Neuronal stem cell (in vitro differentiated cells): ENCODE measurements around the gene MZT2A.
A peak's percentile ranks its signal among the peaks of the same experiment; 100 is the strongest.
"Not testable (repeated sequence)": the region's sequence is repeated elsewhere in the genome, so short reads cannot be mapped to it uniquely, and the experiment has no call there.

Source experiments
- DNase-seq: peaks from one replicate; pipeline ENCODE4 v3.0.0-alpha.2; 2013; ENCODE audit warnings: low spot score
- H2AFZ ChIP-seq: one replicate; pipeline ENCODE4 v1.6.1; 2013; ENCODE audit warnings: mild to moderate bottlenecking, low read length, inconsistent platforms
- H2AK5ac ChIP-seq: 2 replicates; pipeline ENCODE4 v1.6.1; 2013; ENCODE audit warnings: low read depth, mild to moderate bottlenecking, inconsistent platforms, low read length, moderate library complexity, mixed read lengths
- H2BK120ac ChIP-seq: 2 replicates; pipeline ENCODE4 v1.6.1; 2013; ENCODE audit warnings: low read depth, mild to moderate bottlenecking, inconsistent platforms, low read length, moderate library complexity, mixed read lengths
- H2BK12ac ChIP-seq: one replicate; pipeline ENCODE4 v1.6.1; 2013; ENCODE audit warnings: low read length, inconsistent platforms
- H2BK15ac ChIP-seq: 2 replicates; pipeline ENCODE4 v1.6.1; 2013; ENCODE audit warnings: mild to moderate bottlenecking, low read length, inconsistent platforms, mixed read lengths
- H2BK5ac ChIP-seq: one replicate; pipeline ENCODE4 v1.6.1; 2013; ENCODE audit warnings: inconsistent platforms, mild to moderate bottlenecking, low read length, moderate library complexity
- H3K14ac ChIP-seq: one replicate; pipeline ENCODE4 v1.6.1; 2013; ENCODE audit warnings: low read length, inconsistent platforms
- H3K18ac ChIP-seq: 2 replicates; pipeline ENCODE4 v1.6.1; 2013; ENCODE audit warnings: low read length, inconsistent platforms
- H3K23ac ChIP-seq: 2 replicates; pipeline ENCODE4 v1.6.1; 2013; ENCODE audit warnings: low read depth, mild to moderate bottlenecking, mixed read lengths, low read length, inconsistent platforms; ENCODE audit not compliant: poor library complexity
- H3K27ac ChIP-seq: replicated peaks from 3 replicates; pipeline ENCODE4 v1.5.1; 2013; ENCODE audit warnings: low read length, inconsistent platforms
- H3K27me3 ChIP-seq, 3 experiments: 2 replicates each; pipeline ENCODE4 v1.6.1; 2013; ENCODE audit warnings: low read length in 3 of 3, mild to moderate bottlenecking in 2 of 3, inconsistent platforms in 1 of 3, low read depth in 1 of 3, mixed read lengths in 1 of 3, moderate library complexity in 1 of 3; ENCODE audit not compliant: control insufficient read depth in 3 of 3, insufficient read depth in 3 of 3
- H3K36me3 ChIP-seq, 2 donors: replicated peaks in 1 of 2; 2 replicates each; pipeline ENCODE4 v1.6.1; 2013; ENCODE audit warnings: low read length in 2 of 2; ENCODE audit not compliant: control insufficient read depth in 2 of 2, insufficient read depth in 2 of 2
- H3K4ac ChIP-seq: 2 replicates; pipeline ENCODE4 v1.6.1; 2013; ENCODE audit warnings: inconsistent platforms, mild to moderate bottlenecking, low read length, moderate library complexity
- H3K4me1 ChIP-seq, 2 donors: 1 replicate in 1 of 2; 2 replicates in 1 of 2; pipeline ENCODE4 v1.6.1; 2013; ENCODE audit warnings: low read length in 2 of 2, low read depth in 1 of 2; ENCODE audit not compliant: control insufficient read depth in 2 of 2, insufficient read depth in 1 of 2
- H3K4me2 ChIP-seq: one replicate; pipeline ENCODE4 v1.6.1; 2013; ENCODE audit warnings: mild to moderate bottlenecking, low read length, inconsistent platforms; ENCODE audit not compliant: insufficient read depth, poor library complexity, severe bottlenecking
- H3K4me3 ChIP-seq, 2 donors: 2 replicates each; pipeline ENCODE4 v1.5.1; 2013; ENCODE audit warnings: low read length in 2 of 2, mild to moderate bottlenecking in 2 of 2, inconsistent platforms in 1 of 2, moderate library complexity in 1 of 2
- H3K79me1 ChIP-seq: one replicate; pipeline ENCODE4 v1.6.1; 2013; ENCODE audit warnings: low read depth, mild to moderate bottlenecking, inconsistent platforms, low read length, moderate library complexity
- H3K9ac ChIP-seq: one replicate; pipeline ENCODE4 v1.6.1; 2013; ENCODE audit warnings: mild to moderate bottlenecking, low read depth, low read length, inconsistent platforms; ENCODE audit not compliant: poor library complexity
- H3K9me3 ChIP-seq, 2 donors: replicated peaks in 1 of 2; 2 replicates each; pipeline versions ENCODE3 to v1.6.1; 2013; ENCODE audit warnings: low read length in 2 of 2, mild to moderate bottlenecking in 2 of 2, inconsistent platforms in 1 of 2, low read depth in 1 of 2, mixed read lengths in 1 of 2, moderate library complexity in 1 of 2; ENCODE audit not compliant: control insufficient read depth in 2 of 2, insufficient read depth in 1 of 2
- H4K8ac ChIP-seq: one replicate; pipeline ENCODE4 v1.6.1; 2013; ENCODE audit warnings: low read depth, mild to moderate bottlenecking, inconsistent platforms, low read length, moderate library complexity
- H4K91ac ChIP-seq: one replicate; pipeline ENCODE4 v1.6.1; 2013; ENCODE audit warnings: low read length, low read depth, mild to moderate bottlenecking, inconsistent platforms; ENCODE audit not compliant: poor library complexity
- WGBS, 2 donors: extraction: QIAGEN DNeasy Blood & Tissue Kit; methylation state at CpG; one replicate each; pipeline ENCODE4 v1.1.7; 2013; ENCODE audit warnings: missing lambda C conversion rate in 2 of 2, mixed read lengths in 1 of 2; ENCODE audit not compliant: insufficient read length in 2 of 2, insufficient replicate concordance in 1 of 2; ENCODE audit errors: extremely low coverage in 2 of 2; 5-methylcytosine and 5-hydroxymethylcytosine counted together

The MZT2A gene

DNA sequence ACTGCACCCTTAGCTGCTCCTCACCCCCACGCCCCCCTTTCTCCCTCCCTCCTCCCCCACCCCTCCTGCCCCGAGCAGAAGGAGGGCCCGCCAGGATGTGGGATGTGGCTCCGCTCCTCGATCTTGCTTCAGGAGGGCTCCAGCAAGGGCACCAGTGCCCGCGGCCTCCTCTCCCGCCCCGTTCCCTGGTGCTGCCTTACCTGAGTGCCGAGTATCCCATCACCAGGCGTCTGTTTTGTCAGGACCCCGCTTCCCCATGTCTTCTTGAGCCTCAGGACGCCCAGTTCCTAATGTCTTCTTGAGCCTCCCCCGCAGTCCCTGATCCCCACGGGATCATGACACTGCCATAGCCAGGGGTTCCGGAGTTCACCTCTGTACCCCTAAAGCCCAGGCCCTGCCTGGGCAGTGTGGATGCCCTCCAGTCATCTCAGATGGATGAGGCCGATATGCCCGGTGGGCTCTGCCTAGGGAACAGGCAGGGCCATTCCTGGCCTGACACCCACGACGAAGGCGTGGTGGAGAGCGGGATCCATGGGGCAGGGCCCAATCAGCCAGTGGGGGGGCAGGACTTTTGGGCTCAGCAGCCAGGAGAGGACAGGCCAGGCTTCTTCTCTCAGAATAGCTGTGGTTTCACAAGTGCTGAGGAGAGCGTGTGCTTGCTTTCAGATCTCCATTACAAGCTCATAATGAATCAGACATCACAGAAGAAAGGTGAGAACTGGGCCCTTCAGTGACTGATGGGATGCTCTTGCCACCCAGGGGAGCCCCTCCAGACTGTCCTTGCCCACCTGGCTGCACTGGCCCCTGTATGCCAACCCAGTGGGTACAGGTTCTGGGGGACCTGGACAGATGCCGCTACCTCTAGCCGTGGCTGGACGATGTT is 37.0 kb upstream of the MZT2A start:
- H3K9ac ChIP-seq: peak overlapping the region; percentile 70
- not testable (repeated sequence) for H3K27ac ChIP-seq, H2BK5ac ChIP-seq, H3K4me3 ChIP-seq, H3K27me3 ChIP-seq, H4K8ac ChIP-seq, H3K9me3 ChIP-seq, H3K18ac ChIP-seq, H2BK12ac ChIP-seq, H3K36me3 ChIP-seq, DNase-seq, H3K4me1 ChIP-seq, H3K79me1 ChIP-seq, H2BK120ac ChIP-seq, H2AFZ ChIP-seq, H3K23ac ChIP-seq
- peak overlapping the region; percentile 94 for H3K14ac ChIP-seq
- H2BK15ac ChIP-seq: peak overlapping the region; percentile 67
- peak overlapping the region; percentile 18 for H3K4me2 ChIP-seq
- peak overlapping the region; percentile 72 for H4K91ac ChIP-seq
- WGBS, 2 donors: no CpG with 5 or more reads among the region's 26 CpGs
- peak overlapping the region; percentile 86 for H2AK5ac ChIP-seq
- H3K4ac ChIP-seq: peak overlapping the region; percentile 37

DNA sequence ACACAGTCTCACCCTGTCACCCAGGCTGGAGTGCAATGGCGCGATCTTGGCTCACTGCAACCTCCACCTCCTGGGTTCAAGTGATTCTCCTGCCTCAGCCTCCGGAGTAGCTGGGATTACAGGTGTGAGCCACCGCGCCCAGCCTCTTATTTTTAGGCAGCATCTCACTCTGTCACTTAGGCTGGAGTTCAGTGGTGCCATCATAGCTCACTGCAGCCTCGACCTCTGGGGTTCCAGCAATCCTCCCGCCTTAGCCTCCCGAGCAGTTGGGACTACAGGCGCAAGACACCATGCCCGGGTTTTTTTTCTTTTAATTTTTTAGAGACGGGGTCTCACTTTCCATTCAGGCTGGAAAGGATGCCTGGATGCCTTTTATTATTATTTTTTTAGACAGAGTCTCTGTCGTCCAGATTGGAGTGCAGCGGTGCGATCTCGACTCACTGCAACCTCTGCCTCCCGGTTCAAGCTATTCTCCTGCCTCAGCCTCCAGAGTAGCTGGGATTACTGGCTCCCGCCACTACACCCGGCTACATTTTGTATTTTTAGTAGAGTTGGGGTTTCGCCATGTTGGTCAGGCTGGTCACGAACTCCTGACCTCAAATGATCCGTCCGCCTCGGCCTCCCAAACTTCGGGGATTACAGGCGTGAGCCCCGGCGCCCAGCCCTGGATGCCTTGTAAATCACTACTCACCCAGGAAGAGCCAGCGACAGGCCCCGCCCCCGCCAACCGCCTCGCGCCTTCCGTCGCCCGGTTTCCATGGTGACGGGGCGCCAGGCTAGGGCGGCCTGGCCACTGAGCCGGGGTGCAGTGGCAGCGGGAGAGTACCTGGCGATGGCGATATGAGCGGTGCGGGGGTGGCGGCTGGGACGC is 35.2 kb upstream of the MZT2A start, which contains the start of gene CCDC74A:
CCDC74A (plus strand) TSS at position 758 of the 871 bp plus-strand sequence; CDS start at position 841, 83 bp downstream.
- H3K23ac ChIP-seq, H3K36me3 ChIP-seq: not testable (repeated sequence)
- peak within 1 kb of the TSS; percentile 41 to 75 for H3K4me3 ChIP-seq

GRCh38 chr2:131525256-131525655 is 33.1 kb upstream of the MZT2A start:
- DNase-seq, H3K4me3 ChIP-seq, H3K9ac ChIP-seq, H2BK15ac ChIP-seq, H3K9me3 ChIP-seq, H3K14ac ChIP-seq, H3K4me1 ChIP-seq, H3K18ac ChIP-seq, H4K8ac ChIP-seq, H2AK5ac ChIP-seq, H2BK120ac ChIP-seq, H3K79me1 ChIP-seq, H4K91ac ChIP-seq, H2AFZ ChIP-seq, H3K27ac ChIP-seq, H3K23ac ChIP-seq, H2BK5ac ChIP-seq, H3K27me3 ChIP-seq, H3K4me2 ChIP-seq, H3K4ac ChIP-seq, H2BK12ac ChIP-seq: not testable (repeated sequence)
- no CpG with 5 or more reads among the region's 2 CpGs for WGBS, 2 donors
- peaks cover 2 to 14% of the 10 kb centered on the region in 2 donors for H3K36me3 ChIP-seq

More for the DNA sequence above, 35.2 kb upstream of the MZT2A start, which contains the start of gene CCDC74A:
- H2BK15ac ChIP-seq, H2BK12ac ChIP-seq, H3K9me3 ChIP-seq, H2BK5ac ChIP-seq, H3K18ac ChIP-seq, H4K8ac ChIP-seq, H3K4ac ChIP-seq, H3K14ac ChIP-seq, H3K79me1 ChIP-seq, H2BK120ac ChIP-seq, H3K9ac ChIP-seq, H3K27me3 ChIP-seq, H2AK5ac ChIP-seq, H3K27ac ChIP-seq, H3K4me1 ChIP-seq, H4K91ac ChIP-seq: not testable (repeated sequence)
- peak within 1 kb of the TSS; percentile 40 for H3K4me2 ChIP-seq
- no CpG with 5 or more reads among the region's 47 CpGs for WGBS, 2 donors
- peak; percentile 70 for DNase-seq
- H2AFZ ChIP-seq: peak within 1 kb of the TSS; percentile 87
